Thoracic aorta (tissue), 2 donors: ENCODE data around the gene TANGO2. TPM values are rescaled to one million over a fixed set of nuclear protein-coding genes. Genes with fewer than 3 reads are reported as not detected.

ENCODE experiments used
- ATAC-seq: fragments of 150-250 bp; one replicate; pipeline ENCODE4 v1.8.0; 2017; ENCODE audit warnings: low read depth; ENCODE audit not compliant: insufficient number of reproducible peaks, low FRiP score
- DNase-seq: peaks from one replicate; pipeline ENCODE4 v3.0.0-alpha.2; 2020; ENCODE audit warnings: low spot score
- H3K27ac ChIP-seq, 2 donors: fragments of 200-600 bp; sonication (generic); 1 replicate in 1 of 2; 2 replicates in 1 of 2; pipeline ENCODE4 v1.5.1; 2016; ENCODE audit warnings: mild to moderate bottlenecking in 2 of 2, moderate library complexity in 2 of 2
- H3K27me3 ChIP-seq: fragments of 200-600 bp; sonication (generic); replicated peaks from 2 replicates; pipeline ENCODE4 v1.6.0; 2016; ENCODE audit warnings: mild to moderate bottlenecking; ENCODE audit not compliant: insufficient read depth
- H3K36me3 ChIP-seq: fragments of 200-600 bp; sonication (generic); one replicate; pipeline ENCODE4 v1.5.1; 2016
- H3K4me1 ChIP-seq, 2 donors: fragments of 200-600 bp; sonication (generic); 1 replicate in 1 of 2; 2 replicates in 1 of 2; pipeline versions ENCODE4 v1.5.1 to v1.6.0; 2016; ENCODE audit warnings: low read depth in 2 of 2, mild to moderate bottlenecking in 1 of 2; ENCODE audit not compliant: control insufficient read depth in 1 of 2
- H3K4me3 ChIP-seq: fragments of 200-600 bp; sonication (generic); 2 replicates; pipeline ENCODE4 v1.5.1; 2016; ENCODE audit warnings: mild to moderate bottlenecking
- H3K9me3 ChIP-seq: fragments of 200-600 bp; sonication (generic); 2 replicates; pipeline ENCODE4 v1.5.1; 2016
- CTCF ChIP-seq: fragments of 200-600 bp; sonication (generic); IDR thresholded peaks from one replicate; pipeline ENCODE4 v1.5.1; 2019; ENCODE audit warnings: antibody characterized with exemption
- total RNA-seq, 2 donors: library from RNA; depleted of rRNA; stranded (reverse); fragments of >200 nt; gene quantifications; one replicate each; pipeline versions ENCODE4 v1.1.0 to v1.2.3, GENCODE V29; 2016

TANGO2 gene
- total RNA-seq: 100 to 1,000 TPM in 1 of 2 donors, 10 to 100 TPM in 1; 48.7 to 109 TPM

- no peaks in the 10 kb centered on the region for H3K36me3 ChIP-seq
- peaks cover 20 to 32% of the 10 kb centered on the region in 2 donors for H3K4me1 ChIP-seq
- peak within 1 kb of the TSS; percentile 79 to 84 for H3K27ac ChIP-seq
- H3K27me3 ChIP-seq: no peaks in the 10 kb centered on the region
- no peak for TF ChIP-seq CTCF
- DNase-seq (peak; percentile 55), ATAC-seq (peak; percentile 77)
- peak within 1 kb of the TSS; percentile 86 for H3K4me3 ChIP-seq
- no peaks in the 10 kb centered on the region for H3K9me3 ChIP-seq
Measured at GRCh38 chr22:20020533-20021195, at the start of gene TANGO2. Gene TANGO2, plus strand, starts transcription at chr22:20021110. Its CDS starts 15,689 bp downstream, at chr22:20036799.

- Histone ChIP-seq H3K4me3 (no peak overlapping the region), H3K27ac (no peak overlapping the region), H3K4me1 (peaks cover 0 to 23% of the 10 kb centered on the region in 2 donors), H3K36me3 (peaks cover 53% of the 10 kb centered on the region), H3K27me3 (no peaks in the 10 kb centered on the region), H3K9me3 (no peaks in the 10 kb centered on the region)
- DNase-seq (no peak), ATAC-seq (no peak)
- TF ChIP-seq CTCF: no peak
Measured at GRCh38 chr22:19971276-19972124, 49.4 kb upstream of the TANGO2 start.

- H3K27ac ChIP-seq: no peak overlapping the region
Measured at GRCh38 chr22:19972251-19972650, 48.7 kb upstream of the TANGO2 start.

GRCh38 chr22:19972652-19973550 is 48.0 kb upstream of the TANGO2 start:
- no peak for ATAC-seq
- Histone ChIP-seq H3K4me3 (no peak overlapping the region), H3K27me3 (no peaks in the 10 kb centered on the region), H3K9me3 (no peaks in the 10 kb centered on the region), H3K36me3 (peaks cover 51% of the 10 kb centered on the region), H3K4me1 (peaks cover 0 to 23% of the 10 kb centered on the region in 2 donors), H3K27ac (no peak overlapping the region)
- DNase-seq: no peak
- TF ChIP-seq CTCF: no peak

More at GRCh38 chr22:19972251-19972650, 48.7 kb upstream of the TANGO2 start:
- H3K9me3 ChIP-seq: no peaks in the 10 kb centered on the region
- no peak for TF ChIP-seq CTCF
- H3K36me3 ChIP-seq: peaks cover 52% of the 10 kb centered on the region
- peaks cover 0 to 23% of the 10 kb centered on the region in 2 donors for H3K4me1 ChIP-seq
- H3K4me3 ChIP-seq: no peak overlapping the region
- no peaks in the 10 kb centered on the region for H3K27me3 ChIP-seq
- ATAC-seq (no peak), DNase-seq (no peak)
